CMK (cell line): Measurements from ENCODE around the gene TPX2.

ENCODE experiments used
- DNase-seq: peaks from one replicate; pipeline ENCODE4 v3.0.0-alpha.2; 2010; ENCODE audit warnings: low read depth

The TPX2 gene

DNA sequence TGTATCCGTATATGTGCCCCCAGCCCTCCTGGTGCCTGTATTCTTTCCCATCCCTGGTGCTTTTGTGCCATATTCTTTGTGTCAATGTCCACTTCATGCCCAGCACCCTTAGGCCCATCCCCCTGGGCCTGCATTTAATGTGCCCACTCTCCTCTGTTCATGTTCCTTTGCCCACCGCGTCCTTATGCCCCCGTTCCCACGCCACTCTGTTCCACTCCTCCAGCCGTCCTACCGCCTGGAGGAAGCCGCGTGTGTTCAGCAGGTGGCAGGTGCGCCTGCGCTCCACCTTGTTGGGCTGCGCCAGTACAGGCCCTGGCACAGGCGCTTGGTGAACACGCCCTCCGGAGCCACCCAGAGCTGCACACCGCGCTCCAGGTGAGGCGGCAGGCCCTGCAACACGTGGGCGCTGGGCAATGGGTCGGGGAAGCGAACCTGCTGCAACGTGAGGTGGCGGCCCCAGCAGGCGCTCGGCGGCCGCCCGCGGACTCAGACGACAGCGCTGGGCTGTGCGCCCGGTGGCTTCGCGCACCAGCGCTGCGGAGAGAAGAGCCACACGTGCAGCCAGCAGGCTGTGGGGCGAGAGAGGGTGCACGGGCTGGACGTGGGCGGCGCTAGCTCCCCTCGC is 110.3 kb downstream of the TPX2 start:
- DNase-seq, result no peak
